ENCODE results near the gene ZNF774. TPM values are rescaled to one million over a fixed set of nuclear protein-coding genes. Genes with fewer than 3 reads are reported as not detected.

Gene ZNF774
- total RNA-seq, 1 experiment from 2014 or later = 2.6 TPM

GRCh38 chr15:90354986-90355385, 2.9 kb downstream of the ZNF774 start:
- H3K36me3 Mint-ChIP-seq (ENCODE audit: insufficient read depth, unreplicated experiment) = peaks cover 10% of the 10 kb centered on the region
- CTCF ChIA-PET = interaction anchor here (0.6 to 2.0 kb wide), 2 partner anchors 35 to 487 kb away, joined by 5 to 6 read pairs; no protein-coding TSS in a partner anchor
- TF ChIP-seq CTCF (IDR thresholded peaks at IDR 0.05; ENCODE audit: unreplicated experiment) = no peak
- no peak overlapping the region for H3K27ac Mint-ChIP-seq (ENCODE audit: low read depth, unreplicated experiment)
- intact Hi-C loops (cut with micrococcal nuclease) = no loop called here
- no peaks in the 10 kb centered on the region for H3K27me3 Mint-ChIP-seq (ENCODE audit: insufficient read depth, unreplicated experiment)
- no TSS peak for BruUV-seq (replicated peaks)
- POLR2A ChIA-PET = interaction anchor here (0.6 to 1.5 kb wide), 2 partner anchors 34 to 177 kb away, joined by 3 read pairs; no protein-coding TSS in a partner anchor
- no peak overlapping the region for H3K4me3 Mint-ChIP-seq (ENCODE audit: unreplicated experiment)
- DNase-seq (ENCODE audit: unreplicated experiment) = no peak
- H3K9me3 Mint-ChIP-seq (ENCODE audit: unreplicated experiment) = no peaks in the 10 kb centered on the region
- no peaks in the 10 kb centered on the region for H3K4me1 Mint-ChIP-seq (ENCODE audit: insufficient read depth, unreplicated experiment)

GRCh38 chr15:90358124-90359033, 6.3 kb downstream of the ZNF774 start:
- peak; percentile 23 for DNase-seq (ENCODE audit: unreplicated experiment)
- Mint-ChIP-seq H3K4me3 (ENCODE audit: unreplicated experiment) (no peak overlapping the region), H3K4me1 (ENCODE audit: insufficient read depth, unreplicated experiment) (peaks cover 14% of the 10 kb centered on the region), H3K36me3 (ENCODE audit: insufficient read depth, unreplicated experiment) (peaks cover 5% of the 10 kb centered on the region), H3K27ac (ENCODE audit: low read depth, unreplicated experiment) (no peak overlapping the region), H3K27me3 (ENCODE audit: insufficient read depth, unreplicated experiment) (no peaks in the 10 kb centered on the region), H3K9me3 (ENCODE audit: unreplicated experiment) (no peaks in the 10 kb centered on the region)
- BruUV-seq (replicated peaks) = no TSS peak
- intact Hi-C loops (cut with micrococcal nuclease) = no loop called here
- no peak for TF ChIP-seq CTCF (IDR thresholded peaks at IDR 0.05; ENCODE audit: unreplicated experiment)
- ChIA-PET POLR2A (interaction anchor here (0.6 to 1.4 kb wide), 2 partner anchors 22 to 67 kb away, joined by 3 to 5 read pairs; no protein-coding TSS in a partner anchor), CTCF (interaction anchor here (0.7 to 6.1 kb wide), 5 partner anchors 39 to 528 kb away, joined by 3 to 83 read pairs (median 4); no protein-coding TSS in a partner anchor)

- intact Hi-C loops (cut with micrococcal nuclease) = loop anchor here (5.0 kb wide), 1 partner anchor 97 kb away; no protein-coding TSS in a partner anchor
- POLR2A ChIA-PET = interaction anchor here (4.1 to 5.4 kb wide), 2 partner anchors 29 to 40 kb away, joined by 54 to 84 read pairs; partner anchors contain the start of gene IQGAP1
Observed at GRCh38 chr15:90360746-90361145, 8.7 kb downstream of the ZNF774 start.

More at GRCh38 chr15:90360746-90361145, 8.7 kb downstream of the ZNF774 start:
- Mint-ChIP-seq H3K4me1 (ENCODE audit: insufficient read depth, unreplicated experiment) (peaks cover 27% of the 10 kb centered on the region), H3K9me3 (ENCODE audit: unreplicated experiment) (no peaks in the 10 kb centered on the region), H3K27me3 (ENCODE audit: insufficient read depth, unreplicated experiment) (no peaks in the 10 kb centered on the region), H3K27ac (ENCODE audit: low read depth, unreplicated experiment) (no peak overlapping the region), H3K36me3 (ENCODE audit: insufficient read depth, unreplicated experiment) (peaks cover 11% of the 10 kb centered on the region), H3K4me3 (ENCODE audit: unreplicated experiment) (no peak overlapping the region)
- CTCF ChIA-PET = interaction anchor here (0.5 to 6.1 kb wide), 16 partner anchors 8 to 526 kb away, joined by 3 to 83 read pairs (median 4); partner anchors contain the start of gene ZNF774
- TF ChIP-seq CTCF (IDR thresholded peaks at IDR 0.05; ENCODE audit: unreplicated experiment) = no peak
- BruUV-seq (replicated peaks) = no TSS peak
- no peak for DNase-seq (ENCODE audit: unreplicated experiment)
